Stimulated activated CD4-positive, alpha-beta T cell treated with anti-CD3 and anti-CD28 coated beads, TNF-alpha, amount 100 ng/mL, for 1 hour (primary cell): ENCODE results near the gene ATF7.

Experiments used
- DNase-seq, 3 donors: peaks; one replicate each; pipeline ENCODE4 v3.0.0-alpha.2; 2020; ENCODE audit warnings: low read depth in 3 of 3, low spot score in 1 of 3

The ATF7 gene

DNA sequence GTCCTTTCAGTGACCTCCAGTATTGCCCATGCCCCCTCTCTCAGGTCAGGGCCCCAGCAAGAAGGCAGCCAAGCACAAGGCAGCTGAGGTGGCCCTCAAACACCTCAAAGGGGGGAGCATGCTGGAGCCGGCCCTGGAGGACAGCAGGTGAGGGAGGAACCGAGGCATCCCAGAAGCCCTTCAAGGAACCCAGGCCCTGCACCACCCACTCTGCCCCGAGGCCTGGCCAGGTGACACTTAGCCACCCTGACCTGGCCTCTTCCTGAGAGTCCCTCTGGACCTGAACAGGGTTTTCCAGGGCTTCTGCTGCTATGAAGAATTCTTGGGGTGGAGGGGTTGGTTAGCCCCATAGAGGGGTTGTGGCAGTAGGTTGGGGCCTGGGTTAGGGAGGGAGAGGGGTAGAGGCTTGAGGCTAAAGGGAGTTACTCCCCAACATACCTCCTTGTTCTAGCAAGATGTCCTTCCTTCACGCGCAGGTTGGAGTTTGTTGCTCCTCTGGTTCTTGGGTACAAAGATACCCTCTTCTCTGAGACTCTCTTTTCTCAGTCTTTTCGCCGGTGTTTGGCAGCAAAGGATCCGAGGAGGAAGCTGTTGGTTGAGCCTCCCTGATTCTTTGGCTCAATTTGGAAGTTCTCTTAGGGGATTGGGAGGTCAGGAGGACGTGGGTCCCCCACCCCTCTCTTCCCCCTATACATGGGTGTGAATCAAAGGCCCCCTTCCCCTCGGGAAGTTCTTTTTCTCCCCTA is 123.0 kb downstream of the ATF7 start:
- DNase-seq = no peak

- DNase-seq = no peak
Measured at GRCh38 chr12:53502331-53502730, 123.9 kb downstream of the ATF7 start.

DNA sequence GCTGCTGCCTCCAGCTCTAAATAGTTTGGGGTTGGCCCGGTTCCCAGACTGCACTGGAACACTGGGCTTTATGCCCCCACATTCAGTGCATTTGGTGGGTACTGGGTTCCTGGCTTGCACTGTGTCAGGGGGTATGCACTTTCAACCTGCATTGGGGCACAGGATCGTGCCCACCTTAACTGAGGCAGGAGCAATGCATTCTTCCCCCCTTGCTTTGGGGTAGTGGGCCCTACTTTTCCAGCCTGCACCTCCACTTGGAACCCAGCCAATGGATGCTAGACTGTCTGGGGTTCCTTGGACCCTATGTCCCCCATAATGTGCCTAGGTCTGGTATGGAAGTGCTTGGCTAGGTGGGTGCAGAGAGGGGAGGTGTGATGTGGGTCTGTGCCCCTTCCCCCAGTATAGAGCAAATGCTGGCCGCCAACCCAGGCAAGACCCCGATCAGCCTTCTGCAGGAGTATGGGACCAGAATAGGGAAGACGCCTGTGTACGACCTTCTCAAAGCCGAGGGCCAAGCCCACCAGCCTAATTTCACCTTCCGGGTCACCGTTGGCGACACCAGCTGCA is 124.5 kb downstream of the ATF7 start:
- no peak for DNase-seq

GRCh38 chr12:53500776-53501614 is 125.2 kb downstream of the ATF7 start, which contains the start of gene TARBP2:
TSS of gene TARBP2 (plus strand) at chr12:53501283. CDS start at chr12:53501409, 126 bp downstream.
- peak; percentile 92 to 96 (median 95) for DNase-seq

DNA sequence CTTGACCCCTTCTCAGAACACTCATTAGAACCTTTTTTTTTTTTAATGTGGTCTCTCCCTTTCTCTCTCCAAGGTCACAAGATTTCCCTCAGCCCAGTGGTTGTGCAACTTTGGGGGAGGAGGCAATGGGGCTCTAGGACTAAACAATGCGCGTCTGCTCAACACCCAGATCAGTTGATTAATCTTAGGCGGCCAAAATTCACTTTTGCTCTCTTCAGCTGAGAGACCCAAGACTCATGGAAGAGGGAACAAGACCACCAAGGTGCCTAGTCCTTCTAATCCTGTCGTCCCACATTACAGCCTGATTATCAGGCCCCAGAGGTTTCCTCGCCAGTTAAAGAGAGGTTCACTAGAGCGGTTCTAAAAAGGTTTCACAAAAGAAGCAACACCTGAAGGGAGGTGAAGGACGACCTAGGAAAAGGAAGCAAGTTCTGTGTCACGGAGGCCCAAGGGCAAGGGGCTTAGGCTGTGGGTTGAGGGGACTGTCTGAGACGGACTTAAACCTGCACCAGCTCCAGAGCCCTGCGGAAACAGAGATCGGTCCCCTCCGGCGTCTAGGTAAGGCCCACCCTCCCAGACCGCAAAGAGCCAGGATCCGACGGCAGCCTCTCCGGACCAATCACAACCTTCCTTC is 125.9 kb downstream of the ATF7 start:
- no peak for DNase-seq

DNA sequence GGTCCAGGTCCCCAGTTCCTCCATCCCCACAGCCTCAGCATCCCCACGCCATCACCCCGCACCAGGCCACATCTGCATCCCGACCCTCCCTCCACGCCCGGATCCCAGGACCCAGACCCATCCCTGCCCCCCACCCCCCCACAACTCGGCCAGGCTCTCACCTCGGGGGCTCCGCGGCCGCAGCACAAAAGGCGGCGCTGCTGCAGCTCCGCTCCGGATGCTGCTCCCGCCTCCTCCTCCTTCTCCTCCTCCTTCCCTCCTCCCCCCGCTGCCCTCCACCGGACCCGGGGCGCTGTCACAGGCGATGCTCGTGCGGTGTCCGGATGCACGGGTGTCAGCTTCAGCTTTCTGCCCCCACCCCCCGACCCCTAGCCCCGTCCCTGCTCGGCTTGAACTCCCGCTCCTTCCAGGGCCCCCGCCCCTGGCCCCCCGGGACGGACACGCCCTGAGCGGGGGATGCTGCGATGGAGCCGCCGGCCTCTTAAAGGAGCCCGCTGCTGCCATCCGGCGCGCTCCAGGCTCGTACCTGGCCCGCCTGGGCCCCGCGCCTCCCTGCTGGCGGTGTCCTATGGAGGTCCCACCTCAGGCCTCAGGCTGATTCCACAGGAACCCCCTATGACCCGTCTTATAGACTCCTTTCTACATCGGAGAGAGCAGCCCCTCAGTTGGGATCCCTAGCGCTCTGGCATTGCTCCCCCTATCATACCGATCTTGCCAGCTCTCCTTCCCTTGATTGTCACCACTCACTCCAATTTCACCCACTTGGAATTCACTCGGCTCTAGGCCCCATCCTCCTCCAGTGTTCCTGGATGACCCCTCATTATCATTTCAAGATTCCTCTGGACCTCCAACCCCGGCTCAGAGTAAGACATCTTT is 126.7 kb downstream of the ATF7 start, which contains the start of gene MAP3K12:
TSS of gene MAP3K12 (minus strand) at position 193 of the 876 bp plus-strand sequence. CDS start 12,067 bp downstream, outside the sequence.
- peak in 1 of 3 donors; percentile 43 for DNase-seq

GRCh38 chr12:53498235-53498630 is 127.9 kb downstream of the ATF7 start:
- no peak for DNase-seq

- DNase-seq = no peak
Measured at GRCh38 chr12:53497461-53497860, 128.7 kb downstream of the ATF7 start.

GRCh38 chr12:53496752-53497032 is 129.5 kb downstream of the ATF7 start:
- DNase-seq = no peak

DNA sequence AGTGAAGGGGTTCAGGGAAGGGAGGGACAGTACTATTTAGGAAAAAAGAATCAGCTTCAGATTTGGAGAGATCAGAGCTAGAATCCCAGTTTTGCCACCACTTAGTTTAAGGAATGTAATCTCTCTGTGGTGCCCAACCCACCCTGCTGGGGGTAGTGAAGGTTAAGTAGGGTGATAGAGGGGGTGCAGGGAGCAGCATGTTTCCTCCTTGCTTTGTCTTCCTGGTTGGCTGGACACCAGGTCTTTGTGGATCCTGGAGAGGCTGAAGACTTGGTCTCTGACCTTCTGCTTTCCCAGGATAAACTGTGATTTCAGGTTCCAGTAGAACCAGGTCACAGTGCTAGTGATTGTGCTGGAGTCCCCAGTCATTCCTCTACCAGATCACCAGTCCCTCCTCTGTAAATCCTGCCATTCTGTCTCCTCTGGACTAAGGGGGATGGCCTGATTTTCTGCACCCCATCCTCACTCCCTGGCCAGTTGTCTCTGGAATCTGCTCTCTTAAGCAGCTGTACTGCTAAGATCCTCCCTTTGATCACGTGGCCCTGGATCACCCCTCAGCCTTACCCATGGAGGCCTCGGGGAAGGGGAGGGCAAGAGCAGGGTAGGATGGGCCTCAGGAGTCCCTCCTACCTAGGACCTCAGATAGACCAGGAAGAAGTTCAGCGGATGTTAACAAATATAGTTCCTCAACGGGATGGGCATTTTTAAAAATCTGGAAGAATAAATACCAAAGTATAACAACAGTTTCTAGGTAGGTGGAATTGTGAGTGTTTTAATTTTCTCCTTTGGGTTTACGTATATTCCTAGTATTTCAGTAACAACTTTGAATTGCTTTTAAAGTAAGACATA is 130.1 kb downstream of the ATF7 start:
- DNase-seq = no peak

DNA sequence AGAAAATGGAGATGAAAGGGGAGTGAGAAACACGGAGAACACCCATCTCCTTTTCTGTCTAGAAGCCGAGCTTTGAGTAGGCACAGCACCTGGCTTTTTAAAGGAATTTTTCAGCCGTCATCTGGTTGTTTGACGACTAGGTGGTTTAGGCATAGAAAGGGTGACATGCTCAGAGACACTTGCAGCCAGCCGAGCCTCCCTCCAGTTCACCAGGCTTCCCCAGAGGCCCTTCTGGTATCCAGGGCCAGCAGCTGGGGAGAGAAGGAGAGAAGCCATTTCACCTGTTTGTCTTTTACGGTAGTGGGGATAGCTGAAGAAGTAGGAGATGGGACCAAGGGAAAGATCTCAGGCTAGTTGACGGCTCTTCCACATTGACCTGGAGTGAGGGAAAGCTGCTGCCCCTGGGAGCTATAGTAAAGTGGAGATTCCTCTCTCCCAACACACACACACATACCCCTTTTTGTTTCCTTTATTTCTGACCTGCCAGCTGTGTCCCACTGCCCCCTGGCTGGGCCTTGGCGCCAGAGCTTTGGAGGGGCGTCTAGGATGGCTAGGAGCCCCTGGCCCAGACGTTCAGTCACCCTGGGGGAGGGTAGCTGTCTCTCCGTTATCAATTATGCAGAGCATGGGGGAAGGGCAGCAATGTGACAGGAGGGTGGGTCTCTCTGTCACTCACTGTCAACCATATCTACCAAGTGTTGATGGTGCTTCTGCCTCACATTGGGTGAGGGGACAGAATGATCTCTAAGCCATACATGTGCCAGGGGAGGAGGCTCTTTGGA is 132.4 kb downstream of the ATF7 start:
- no peak for DNase-seq

DNA sequence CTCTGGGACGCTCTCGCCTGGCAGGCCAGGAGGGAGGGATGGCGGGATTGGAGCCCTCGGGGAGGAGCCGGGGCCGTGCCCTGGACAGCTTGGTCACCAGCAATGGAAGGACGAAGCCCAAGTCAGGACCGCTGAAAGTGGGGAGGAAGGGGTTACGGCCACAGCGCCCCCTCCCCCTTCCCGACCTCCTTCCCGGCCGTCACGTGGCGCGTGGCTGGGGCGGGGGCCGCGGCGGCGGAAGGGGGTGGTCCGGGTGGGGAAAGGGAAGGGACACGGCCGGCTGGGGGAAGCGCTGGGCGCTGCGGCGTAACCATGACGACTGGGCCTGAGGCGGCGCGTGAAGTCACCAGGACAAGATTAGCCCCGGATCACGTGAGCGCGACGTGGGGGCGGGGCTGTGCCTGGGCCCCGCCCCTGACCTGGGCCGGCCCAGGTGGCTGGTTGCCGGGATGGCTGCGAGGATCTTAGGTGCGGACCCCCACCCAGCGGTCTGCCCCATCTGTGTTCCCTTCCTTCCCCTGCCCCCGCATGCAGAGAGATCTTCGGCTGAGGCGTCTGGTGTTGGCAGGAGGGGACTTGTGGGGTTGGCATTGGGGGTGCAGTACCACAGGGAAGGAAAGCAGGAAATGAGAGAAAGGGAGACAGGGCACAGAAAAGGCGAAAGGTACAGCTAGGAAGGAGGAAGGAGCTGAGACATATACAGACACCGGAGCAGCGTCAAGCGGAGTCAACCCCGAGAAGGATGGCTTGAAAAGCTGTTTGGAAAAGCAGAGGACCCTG is 133.2 kb downstream of the ATF7 start:
- peak; percentile 66 to 81 (median 68) for DNase-seq

GRCh38 chr12:53492188-53492587 is 134.0 kb downstream of the ATF7 start:
- DNase-seq = no peak

DNA sequence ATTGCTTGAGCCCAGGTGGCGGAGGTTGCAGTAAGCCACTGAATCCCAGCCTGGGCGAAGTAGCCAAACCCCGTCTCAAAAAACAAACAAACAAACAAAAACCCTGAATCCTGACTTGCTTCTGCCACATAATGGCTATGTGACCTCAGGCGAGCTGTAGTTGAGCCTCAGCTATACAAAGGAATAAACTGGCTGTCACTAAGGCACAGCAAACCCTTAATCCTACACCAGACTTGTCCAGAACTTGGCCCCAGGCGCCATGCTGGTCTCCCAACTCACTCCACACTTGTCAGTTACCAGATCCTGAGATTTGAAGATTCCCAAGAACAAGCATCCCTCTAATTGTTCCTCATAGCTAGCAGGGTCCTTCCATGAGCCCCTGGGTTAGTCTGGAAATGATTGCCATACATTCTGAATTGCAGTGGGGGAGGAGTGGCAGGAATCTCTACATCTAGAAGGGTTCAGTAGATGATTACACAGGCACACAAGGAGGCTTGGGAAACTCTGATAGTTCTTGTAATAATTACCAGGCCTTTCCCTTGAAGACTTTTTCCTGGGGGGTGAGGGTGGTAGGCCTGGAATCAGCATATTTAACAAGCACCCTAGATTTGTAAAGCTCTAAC is 136.8 kb downstream of the ATF7 start:
- DNase-seq = no peak

DNA sequence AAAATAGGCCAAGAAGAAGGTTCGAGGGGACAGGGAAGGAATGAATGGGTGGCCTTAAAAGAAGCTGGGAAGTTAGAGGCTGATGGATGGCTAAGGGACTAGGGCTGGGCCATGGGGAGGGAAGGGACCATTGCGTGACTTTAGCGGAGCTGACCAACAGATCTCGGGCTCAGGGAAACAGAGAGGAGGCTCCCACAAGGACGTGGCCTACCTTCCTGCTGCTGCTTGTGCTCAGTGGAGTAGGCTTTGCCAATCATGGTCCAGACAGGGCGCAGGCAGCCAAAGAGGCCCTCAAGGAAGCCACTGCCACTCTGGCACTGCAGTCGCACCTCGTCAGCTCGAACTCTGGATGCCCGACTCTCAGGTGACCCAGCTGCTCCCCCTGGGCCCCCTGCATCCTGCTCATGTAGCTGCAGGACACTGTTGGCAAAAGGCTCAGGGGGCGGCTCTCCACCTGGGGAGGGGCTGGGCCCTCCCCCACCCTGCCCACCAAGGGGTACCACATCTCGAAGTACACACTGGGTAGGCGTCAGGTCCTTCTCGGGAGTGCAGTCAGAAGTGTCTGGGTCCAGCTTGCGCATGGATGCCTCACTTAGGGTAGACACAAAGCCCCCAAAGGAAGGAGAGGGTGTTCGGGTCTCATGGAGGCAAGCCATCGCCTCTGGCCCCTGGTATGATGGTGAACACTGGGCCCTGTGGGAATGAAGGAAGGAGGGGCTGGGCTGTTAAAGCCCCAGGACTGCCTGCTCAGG is 139.3 kb downstream of the ATF7 start:
- DNase-seq = no peak

DNA sequence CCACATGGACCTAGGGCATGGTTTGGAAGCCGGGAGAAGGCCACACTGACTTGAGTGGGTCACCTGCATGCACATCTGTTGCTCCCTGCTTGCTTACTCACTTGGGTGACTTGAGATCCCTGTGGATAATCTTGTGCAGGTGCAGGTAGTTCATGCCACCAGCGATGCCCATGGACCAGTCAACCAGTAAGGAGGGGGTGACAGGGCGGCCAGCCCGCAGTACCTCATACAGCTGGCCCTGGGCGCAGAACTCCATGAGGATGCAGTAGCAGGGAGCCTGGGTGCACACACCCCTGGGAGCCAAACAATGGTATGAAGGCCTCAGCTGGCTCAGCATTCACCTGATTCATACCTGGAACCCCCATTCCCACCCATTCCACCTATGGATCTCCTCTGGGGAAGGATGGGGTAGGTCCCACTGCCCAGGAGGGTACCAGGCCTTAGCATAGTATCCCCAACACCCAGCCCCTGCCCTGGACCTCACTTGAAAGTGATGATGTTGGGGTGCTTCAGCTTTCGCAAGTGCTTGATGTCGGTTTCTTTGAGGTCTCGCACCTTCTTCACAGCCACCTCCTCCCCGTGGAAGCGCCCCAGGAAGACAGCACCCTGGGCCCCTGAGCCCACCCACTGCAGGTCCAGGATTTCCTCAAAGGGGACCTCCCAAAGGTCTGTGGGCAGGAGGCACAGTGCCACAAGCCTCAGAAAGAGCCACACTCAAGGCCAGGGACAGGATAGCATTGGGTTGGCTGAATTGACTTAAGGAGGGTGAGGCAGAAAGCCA is 140.0 kb downstream of the ATF7 start:
- DNase-seq = no peak
